Endothelial cell of umbilical vein (primary cell): ENCODE results near the gene TEX9. TPM values are rescaled to one million over a fixed set of nuclear protein-coding genes. Genes with fewer than 3 reads are reported as not detected.

ENCODE experiments used
- BruUV-seq: library from RNA; stranded (reverse); fragments of 400-500 nt; replicated peaks from 2 replicates; lab custom pipeline; 2021; lab: Mats Ljungman, UMichigan
- CTCF ChIA-PET: fragments of 300-600, 350-600 bp; sonication (Branson Sonifier 250); formaldehyde crosslinking; loops from one replicate; lab custom pipeline; 2021; ENCODE audit warnings: antibody characterized with exemption, inconsistent platforms; lab: Charles Lee
- POLR2A ChIA-PET: fragments of 300-600, 350-600 bp; sonication (Branson Sonifier 250); formaldehyde crosslinking; loops from one replicate; lab custom pipeline; 2021; ENCODE audit warnings: antibody characterized with exemption, inconsistent platforms; lab: Charles Lee
- DNase-seq: peaks from one replicate; pipeline ENCODE4 v3.0.0-alpha.2; 2011; ENCODE audit warnings: low read depth, low spot score
- FAIRE-seq: peaks from 2 replicates; lab custom pipeline; 2011; peaks lifted over from hg19 to GRCh38; lab: Jason Lieb, UNC
- H2AFZ ChIP-seq: 2 replicates; pipeline ENCODE4 v1.6.0; 2012; ENCODE audit warnings: low read depth, low read length, control low read depth, inconsistent platforms
- H3K27ac ChIP-seq: 2 replicates; pipeline ENCODE4 v1.5.1; 2011; ENCODE audit warnings: low read depth, mild to moderate bottlenecking, control low read depth, low read length, moderate library complexity; ENCODE audit not compliant: insufficient read depth
- H3K27me3 ChIP-seq, 2 experiments: 2 replicates each; pipeline versions ENCODE4 v1.6.0 to v1.6.1; 2011; ENCODE audit warnings: low read length in 2 of 2, mixed read lengths in 1 of 2; ENCODE audit not compliant: control insufficient read depth in 2 of 2, insufficient read depth in 2 of 2
- H3K36me3 ChIP-seq, 2 experiments: 2 replicates in 1 of 2; 3 replicates in 1 of 2; pipeline ENCODE4 v1.5.1; 2011; ENCODE audit warnings: low read length in 2 of 2, mild to moderate bottlenecking in 1 of 2, moderate library complexity in 1 of 2; ENCODE audit not compliant: control insufficient read depth in 2 of 2, insufficient read depth in 2 of 2; ENCODE audit errors: extremely low read depth in 1 of 2
- H3K4me1 ChIP-seq: 3 replicates; pipeline ENCODE4 v1.5.1; 2011; ENCODE audit warnings: mild to moderate bottlenecking, low read length; ENCODE audit not compliant: control insufficient read depth, insufficient read depth; ENCODE audit errors: extremely low read depth
- H3K4me2 ChIP-seq: 2 replicates; pipeline ENCODE4 v1.6.1; 2011; ENCODE audit warnings: low read length, control low read depth, mixed read lengths; ENCODE audit not compliant: insufficient read depth
- H3K4me3 ChIP-seq, 3 experiments: fragments of 200-600 bp in 1 of 3; sonication (generic), shearing (Covaris generic) in 1 of 3; replicated peaks in 1 of 3; 2 replicates each; pipeline ENCODE4 v1.5.1; 2011 to 2016; ENCODE audit warnings: control low read depth in 3 of 3, low read length in 3 of 3, mild to moderate bottlenecking in 2 of 3, inconsistent platforms in 1 of 3, low read depth in 1 of 3, moderate library complexity in 1 of 3; ENCODE audit not compliant: insufficient read depth in 1 of 3
- H3K79me2 ChIP-seq: 2 replicates; pipeline ENCODE4 v1.6.0; 2012; ENCODE audit warnings: low read length, inconsistent platforms; ENCODE audit not compliant: control insufficient read depth, insufficient read depth
- H3K9ac ChIP-seq: replicated peaks from 2 replicates; pipeline ENCODE3; 2011; ENCODE audit warnings: low read length, control low read depth; ENCODE audit not compliant: insufficient read depth; ENCODE audit errors: extremely low read depth
- H3K9me1 ChIP-seq: replicated peaks from 3 replicates; pipeline ENCODE4 v1.6.0; 2011; ENCODE audit warnings: mild to moderate bottlenecking, low read length; ENCODE audit not compliant: control insufficient read depth, insufficient read depth; ENCODE audit errors: extremely low read depth
- H3K9me3 ChIP-seq: replicated peaks from 2 replicates; pipeline ENCODE4 v1.5.1; 2012; ENCODE audit warnings: low read length, inconsistent platforms; ENCODE audit not compliant: control insufficient read depth, insufficient read depth
- H4K20me1 ChIP-seq: replicated peaks from 2 replicates; pipeline ENCODE3; 2011; ENCODE audit warnings: mild to moderate bottlenecking, low read length; ENCODE audit not compliant: control insufficient read depth, insufficient read depth; ENCODE audit errors: extremely low read depth
- CTCF ChIP-seq, 2 donors: IDR thresholded peaks; 1 replicate in 1 of 2; 2 replicates in 1 of 2; pipeline ENCODE4 v1.5.1; 2011; ENCODE audit warnings: low read length in 2 of 2, mild to moderate bottlenecking in 2 of 2, moderate library complexity in 2 of 2, control low read depth in 1 of 2, inconsistent platforms in 1 of 2, low read depth in 1 of 2; ENCODE audit not compliant: insufficient read depth in 1 of 2; ENCODE audit errors: extremely low read depth in 1 of 2
- EZH2 ChIP-seq: IDR thresholded peaks from 2 replicates; pipeline ENCODE4 v1.6.1; 2012; ENCODE audit warnings: borderline replicate concordance, low read depth, mild to moderate bottlenecking, moderate library complexity, low read length, inconsistent platforms; ENCODE audit not compliant: severe bottlenecking
- FOS ChIP-seq: IDR thresholded peaks from 2 replicates; pipeline ENCODE4 v1.6.1; 2011; ENCODE audit warnings: mild to moderate bottlenecking, low read length, moderate library complexity, borderline replicate concordance; ENCODE audit not compliant: insufficient read depth
- GATA2 ChIP-seq: IDR thresholded peaks from 2 replicates; pipeline ENCODE4 v1.7.0; 2011; ENCODE audit warnings: low read depth, mild to moderate bottlenecking, moderate library complexity, mixed read lengths, low read length; ENCODE audit not compliant: insufficient read length, insufficient read depth
- JUN ChIP-seq: IDR thresholded peaks from 2 replicates; pipeline ENCODE4 v1.6.1; 2011; ENCODE audit warnings: borderline replicate concordance, low read depth; ENCODE audit not compliant: insufficient read length, insufficient read depth
- MAX ChIP-seq: IDR thresholded peaks from 2 replicates; pipeline ENCODE4 v1.6.1; 2011; ENCODE audit not compliant: insufficient read depth, insufficient read length
- MYC ChIP-seq: IDR thresholded peaks from one replicate; pipeline ENCODE4 v1.6.1; 2011; ENCODE audit warnings: mild to moderate bottlenecking, low read depth, low read length
- POLR2A ChIP-seq: IDR thresholded peaks from 2 replicates; pipeline ENCODE4 v1.6.1; 2012; ENCODE audit warnings: low read depth, mild to moderate bottlenecking, control low read depth, low read length
- POLR2AphosphoS5 ChIP-seq: IDR thresholded peaks from 2 replicates; pipeline ENCODE4 v1.6.1; 2012; ENCODE audit warnings: low read depth, mild to moderate bottlenecking, control low read depth, low read length, moderate library complexity; ENCODE audit not compliant: insufficient read depth
- dilution Hi-C: fragments of 300-500 bp; cut with MboI; formaldehyde crosslinking; loops from one replicate; pipeline ENCODE4 v1.15.0; 2019; ENCODE audit warnings: low sequenced_read_pairs; ENCODE audit not compliant: extremely low pct_ligation_motif_present
- intact Hi-C: fragments of 100-400 bp; cut with micrococcal nuclease; formaldehyde crosslinking; loops from one replicate; pipeline ENCODE4 v1.10.0; 2022
- polyA plus RNA-seq, 4 experiments: library from polyadenylated mRNA; depleted of rRNA in 3 of 4; stranded (reverse) in 3 of 4; unstranded in 1 of 4; fragments of >200 nt; gene quantifications; 2 replicates each; pipeline versions ENCODE4 v1.2.1 to v1.2.3, GENCODE V29; 2011 to 2012; ENCODE audit warnings: missing spikeins in 1 of 4
- total RNA-seq: library from RNA; stranded (reverse); gene quantifications from 2 replicates; pipeline ENCODE4 v1.2.3, GENCODE V29; 2021

The TEX9 gene
- total and polyA plus RNA-seq, 2 donors (not counting 3 experiments of a cell fraction or from before 2014, with no cell fraction given) = 0.33 to 1.7 TPM

GRCh38 chr15:56353740-56354139, 11.5 kb upstream of the TEX9 start:
- H3K79me2 ChIP-seq = no peaks in the 10 kb centered on the region
- no peaks in the 10 kb centered on the region for H4K20me1 ChIP-seq
- TF ChIP-seq CTCF (IDR thresholded peaks at IDR 0.05; ENCODE audit: extremely low read depth in 1 of 2, insufficient read depth in 1 of 2, low read depth in 1 of 2, low read length in 2 of 2) = no peak
- TF ChIP-seq MAX = no peak
- no peak for TF ChIP-seq POLR2A
- TF ChIP-seq MYC = no peak
- TF ChIP-seq JUN = no peak
- TF ChIP-seq FOS = no peak
- no peak for TF ChIP-seq GATA2
- no peak for TF ChIP-seq POLR2AphosphoS5
- TF ChIP-seq EZH2 = no peak
- no peak for FAIRE-seq
- POLR2A ChIA-PET = no interaction called here
- H2AFZ ChIP-seq = no peak overlapping the region
- H3K4me1 ChIP-seq = no peaks in the 10 kb centered on the region
- no peaks in the 10 kb centered on the region for H3K27me3 ChIP-seq
- no peak overlapping the region for H3K27ac ChIP-seq
- dilution Hi-C loops (no loop called here), intact Hi-C loops (no loop called here)
- no peaks in the 10 kb centered on the region for H3K36me3 ChIP-seq
- H3K4me2 ChIP-seq = no peak overlapping the region
- H3K9ac ChIP-seq = no peak overlapping the region
- no peaks in the 10 kb centered on the region for H3K9me1 ChIP-seq
- BruUV-seq = no TSS peak
- H3K4me3 ChIP-seq = no peak overlapping the region
- CTCF ChIA-PET = interaction anchor here (1.1 kb wide), 1 partner anchor 86 kb away, joined by 4 read pairs; no protein-coding TSS in a partner anchor
- no peak for DNase-seq
- H3K9me3 ChIP-seq = no peaks in the 10 kb centered on the region
